Activated T-helper 1 cell treated with anti-CD3 and anti-CD28 coated beads, Interleukin-12 subunit alpha, Interleukin-12 subunit beta, Interleukin-2, Interleukin-4 antibody, amounts not matched to agents 30 ng/mL and 10 ng/mL and 1 ng/mL, durations not matched to agents 14 hours and 24 hours and 36 hours (primary cell): Measurements from ENCODE around the gene TNP2. TPM values are rescaled to one million over a fixed set of nuclear protein-coding genes. Genes with fewer than 3 reads are reported as not detected.

Experiments used
- DNase-seq: peaks from one replicate; pipeline ENCODE4 v3.0.0; 2021; ENCODE audit warnings: low spot score
- H3K27ac Mint-ChIP-seq: one replicate; pipeline ENCODE4 v1.8.0; 2021; ENCODE audit warnings: mild to moderate bottlenecking, mixed read lengths
- H3K27me3 Mint-ChIP-seq: one replicate; pipeline ENCODE4 v1.8.0; 2022; ENCODE audit warnings: mild to moderate bottlenecking, moderate library complexity, mixed read lengths; ENCODE audit not compliant: insufficient read depth
- H3K36me3 Mint-ChIP-seq: one replicate; pipeline ENCODE4 v1.8.0; 2021; ENCODE audit warnings: low read depth, mixed read lengths
- H3K4me1 Mint-ChIP-seq: one replicate; pipeline ENCODE4 v1.8.0; 2021; ENCODE audit warnings: low read depth, mixed read lengths
- H3K4me3 Mint-ChIP-seq: one replicate; pipeline ENCODE4 v1.8.0; 2021; ENCODE audit warnings: mild to moderate bottlenecking, moderate library complexity, mixed read lengths
- H3K9me3 Mint-ChIP-seq: one replicate; pipeline ENCODE4 v1.8.0; 2021; ENCODE audit warnings: mixed read lengths
- intact Hi-C: fragments of 100-400 bp; cut with micrococcal nuclease; formaldehyde crosslinking; loops from one replicate; pipeline ENCODE4 v1.15.1; 2024
- total RNA-seq: library from RNA; stranded (reverse); gene quantifications from 2 replicates; pipeline ENCODE4 v1.2.3, GENCODE V29; 2022

The TNP2 gene
- total RNA-seq, result not detected in 2 replicates

DNA sequence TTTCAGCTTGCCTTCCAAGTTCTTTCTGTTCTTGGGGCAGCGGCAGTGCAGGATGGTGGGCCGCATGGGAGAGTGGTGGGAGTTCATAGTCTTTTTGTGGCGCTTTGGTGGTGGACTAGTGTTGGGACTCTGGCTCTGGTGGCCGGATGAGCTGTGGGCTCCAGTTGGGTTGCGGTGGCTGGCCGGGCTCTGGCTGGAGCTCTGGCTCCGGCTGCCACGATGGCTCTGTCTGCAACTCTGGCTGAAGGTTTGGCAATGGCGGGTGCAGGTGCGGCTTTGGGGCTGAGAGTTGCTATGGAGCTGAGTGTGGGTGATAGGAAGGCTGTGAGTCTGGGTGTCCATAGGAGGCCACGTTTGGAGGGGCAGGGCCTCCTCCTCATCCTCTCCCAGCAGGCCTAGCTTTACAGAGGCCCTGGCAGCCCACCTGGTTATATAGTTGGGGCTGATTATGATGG, at the start of gene TNP2:
Gene TNP2, minus strand, starts transcription at position 405 of the 455 bp plus-strand sequence. Its CDS starts 63 bp downstream, at position 342.
- H3K27me3 Mint-ChIP-seq, result peaks cover 7% of the 10 kb centered on the region

DNA sequence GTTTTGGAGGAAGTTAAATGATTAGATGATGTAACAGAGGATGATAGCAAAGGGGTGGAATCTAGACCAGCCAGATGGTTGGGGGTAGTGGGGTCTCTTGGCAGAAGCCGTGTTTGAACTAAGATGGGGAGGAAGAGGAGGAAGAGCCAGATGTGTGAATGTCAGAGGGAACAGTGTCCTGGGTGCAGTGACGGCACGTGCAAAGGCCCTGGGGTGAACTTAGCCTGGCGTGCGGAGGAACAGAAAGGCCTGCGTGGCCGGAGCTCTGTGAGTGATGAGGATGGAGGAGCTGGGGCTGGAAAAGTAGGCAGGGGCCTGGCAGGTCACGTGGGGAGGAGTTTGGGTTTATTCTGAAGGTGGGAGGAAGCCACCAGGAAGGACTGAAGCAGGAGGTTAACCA, 49.7 kb upstream of the TNP2 start:
- no peaks in the 10 kb centered on the region for H3K27me3 Mint-ChIP-seq
- H3K9me3 Mint-ChIP-seq, result no peaks in the 10 kb centered on the region
- no peaks in the 10 kb centered on the region for H3K36me3 Mint-ChIP-seq
- H3K4me3 Mint-ChIP-seq, result no peak overlapping the region
- intact Hi-C loops, result no loop called here
- no peak overlapping the region for H3K27ac Mint-ChIP-seq
- peaks cover 24% of the 10 kb centered on the region for H3K4me1 Mint-ChIP-seq
- no peak for DNase-seq

More for the DNA sequence above, at the start of gene TNP2:
- H3K4me3 Mint-ChIP-seq, result no peak within 1 kb of the TSS
- no peaks in the 10 kb centered on the region for H3K36me3 Mint-ChIP-seq
- peaks cover 11% of the 10 kb centered on the region for H3K4me1 Mint-ChIP-seq
- no peak for DNase-seq
- H3K27ac Mint-ChIP-seq, result no peak within 1 kb of the TSS
- intact Hi-C loops, result no loop called here
- no peaks in the 10 kb centered on the region for H3K9me3 Mint-ChIP-seq

DNA sequence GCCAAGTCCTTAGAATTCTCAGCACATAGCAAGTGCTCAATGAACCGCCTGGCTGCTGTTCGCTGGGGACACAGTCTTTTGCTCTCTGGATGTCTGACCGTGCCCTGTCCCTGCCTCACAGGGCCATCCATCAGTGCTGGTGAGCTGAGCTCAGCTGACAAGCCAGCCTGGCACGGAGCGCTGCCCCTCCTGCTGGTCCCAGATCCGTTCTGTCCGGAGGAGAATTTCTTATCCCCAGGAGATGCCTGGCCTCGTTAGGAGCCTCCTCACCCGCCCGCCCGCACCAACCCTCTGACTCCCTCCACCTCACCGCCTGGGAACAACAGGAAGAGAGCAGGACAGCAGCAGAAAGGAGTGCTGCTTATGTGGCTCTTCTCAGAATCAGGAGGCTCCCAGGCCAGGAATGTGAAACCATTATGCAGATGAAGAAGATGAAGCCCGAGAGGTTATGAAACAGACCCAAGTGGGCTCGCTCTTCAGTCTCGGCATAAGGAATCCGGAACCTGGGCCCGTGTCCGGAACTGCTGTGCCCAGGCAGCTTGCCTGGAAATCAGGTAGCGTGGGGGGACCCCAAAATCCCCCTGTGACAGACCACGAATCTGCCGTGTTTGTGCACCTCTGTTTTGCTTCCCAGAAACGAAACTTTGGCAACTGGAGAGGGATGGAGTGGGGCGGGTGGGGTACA, 47.3 kb upstream of the TNP2 start:
- intact Hi-C loops, result no loop called here
- H3K4me1 Mint-ChIP-seq, result peaks cover 39% of the 10 kb centered on the region
- DNase-seq, result no peak
- no peak overlapping the region for H3K4me3 Mint-ChIP-seq
- no peak overlapping the region for H3K27ac Mint-ChIP-seq
- H3K9me3 Mint-ChIP-seq, result no peaks in the 10 kb centered on the region
- H3K27me3 Mint-ChIP-seq, result no peaks in the 10 kb centered on the region
- no peaks in the 10 kb centered on the region for H3K36me3 Mint-ChIP-seq

DNA sequence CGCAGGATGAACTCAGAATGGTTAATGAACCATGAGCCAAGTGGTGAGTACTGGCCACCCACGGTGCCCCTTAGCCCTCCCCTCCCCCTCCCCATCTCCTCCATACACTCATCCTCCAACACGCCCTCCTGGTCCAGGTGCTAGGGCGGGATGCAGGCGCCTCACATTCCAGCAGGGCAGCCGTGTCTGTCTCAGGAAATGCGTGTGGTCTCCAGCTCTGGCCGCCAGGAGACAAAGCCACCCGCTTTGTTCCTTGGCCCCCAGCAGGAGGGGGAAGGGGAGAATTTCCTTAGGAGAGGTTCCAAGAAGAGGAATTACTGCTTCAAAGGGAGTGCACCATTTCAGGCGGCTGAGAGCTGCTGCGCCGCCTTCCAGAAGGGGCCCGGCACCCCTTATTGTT, 46.4 kb upstream of the TNP2 start:
- no peak overlapping the region for H3K4me3 Mint-ChIP-seq
- H3K9me3 Mint-ChIP-seq, result no peaks in the 10 kb centered on the region
- H3K27ac Mint-ChIP-seq, result no peak overlapping the region
- intact Hi-C loops, result no loop called here
- no peak for DNase-seq
- H3K36me3 Mint-ChIP-seq, result no peaks in the 10 kb centered on the region
- peaks cover 49% of the 10 kb centered on the region for H3K4me1 Mint-ChIP-seq
- no peaks in the 10 kb centered on the region for H3K27me3 Mint-ChIP-seq

DNA sequence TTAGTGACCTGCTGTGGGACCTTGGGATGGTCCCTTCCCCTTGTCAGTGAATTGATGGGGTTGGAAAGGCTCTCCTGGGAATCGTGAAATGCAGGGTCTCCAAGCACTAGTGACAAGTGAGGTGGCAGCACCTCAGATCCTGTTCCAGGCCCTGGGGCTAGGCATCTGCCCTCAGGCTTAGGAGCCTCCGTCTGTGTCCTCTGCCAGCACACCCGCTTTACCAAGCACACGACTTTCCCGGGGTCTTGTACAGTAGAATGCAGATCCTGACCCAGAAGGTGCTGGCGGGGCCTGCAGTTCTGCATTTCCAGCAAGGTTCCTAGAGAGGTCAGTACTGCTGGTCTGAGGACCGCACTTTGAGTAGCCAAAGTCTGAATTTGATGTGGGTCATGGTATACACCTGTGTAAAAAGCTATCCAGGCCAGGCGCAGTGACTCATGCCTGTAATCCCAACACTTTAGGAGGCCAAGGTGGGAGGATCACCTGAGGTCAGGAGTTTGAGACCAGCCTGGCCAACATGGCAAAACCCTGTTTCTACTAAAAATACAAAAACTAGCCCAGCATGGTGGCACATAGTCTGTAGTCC, 45.3 kb upstream of the TNP2 start:
- Mint-ChIP-seq H3K36me3 (no peaks in the 10 kb centered on the region), H3K27me3 (no peaks in the 10 kb centered on the region), H3K4me1 (peaks cover 58% of the 10 kb centered on the region), H3K27ac (no peak overlapping the region), H3K4me3 (no peak overlapping the region), H3K9me3 (no peaks in the 10 kb centered on the region)
- no peak for DNase-seq
- intact Hi-C loops, result loop anchor here (5.0 kb wide), 1 partner anchor 237 kb away; no protein-coding TSS in a partner anchor

DNA sequence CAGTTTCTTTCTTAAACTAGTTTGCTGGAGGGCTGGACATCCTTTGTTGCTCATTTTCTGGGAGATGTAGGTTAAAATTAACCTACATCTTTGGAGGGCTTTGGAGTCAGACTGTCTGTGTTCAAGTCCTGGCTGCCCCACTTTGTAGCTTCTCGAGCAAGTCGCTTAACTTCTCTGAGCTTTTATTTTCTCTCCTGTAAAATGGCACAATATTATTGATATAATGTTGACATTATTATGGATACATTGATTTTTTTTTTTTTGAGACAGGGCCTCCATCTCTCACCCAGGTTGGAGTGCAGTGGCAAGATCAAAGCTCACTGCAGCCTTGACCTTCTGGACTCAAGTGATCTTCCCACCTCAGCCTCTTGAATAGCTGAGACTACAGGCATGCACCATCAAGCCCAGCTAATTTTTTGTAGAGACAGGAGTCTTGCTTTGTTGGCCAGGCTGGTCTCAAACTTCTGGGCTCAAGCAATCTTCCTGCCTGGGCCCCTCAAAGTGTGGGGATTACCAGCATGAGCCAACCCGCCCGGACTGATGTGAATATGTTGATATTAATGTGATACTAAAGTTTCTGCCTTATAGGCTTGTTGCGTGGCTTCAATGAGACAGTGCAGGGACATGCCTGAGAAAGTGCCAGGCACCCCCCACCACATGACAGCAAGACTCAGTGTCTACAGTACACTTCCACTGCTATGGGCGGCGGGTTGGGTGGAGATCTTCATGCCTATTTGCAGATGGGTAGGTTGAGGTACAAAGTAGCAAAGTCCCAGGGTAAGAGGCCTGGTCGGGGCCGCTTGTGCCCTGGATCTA, 44.6 kb upstream of the TNP2 start:
- Mint-ChIP-seq H3K4me3 (no peak overlapping the region), H3K27ac (no peak overlapping the region), H3K9me3 (no peaks in the 10 kb centered on the region), H3K36me3 (no peaks in the 10 kb centered on the region), H3K4me1 (peaks cover 58% of the 10 kb centered on the region), H3K27me3 (no peaks in the 10 kb centered on the region)
- intact Hi-C loops, result loop anchor here (5.0 kb wide), 1 partner anchor 236 kb away; no protein-coding TSS in a partner anchor
- no peak for DNase-seq

DNA sequence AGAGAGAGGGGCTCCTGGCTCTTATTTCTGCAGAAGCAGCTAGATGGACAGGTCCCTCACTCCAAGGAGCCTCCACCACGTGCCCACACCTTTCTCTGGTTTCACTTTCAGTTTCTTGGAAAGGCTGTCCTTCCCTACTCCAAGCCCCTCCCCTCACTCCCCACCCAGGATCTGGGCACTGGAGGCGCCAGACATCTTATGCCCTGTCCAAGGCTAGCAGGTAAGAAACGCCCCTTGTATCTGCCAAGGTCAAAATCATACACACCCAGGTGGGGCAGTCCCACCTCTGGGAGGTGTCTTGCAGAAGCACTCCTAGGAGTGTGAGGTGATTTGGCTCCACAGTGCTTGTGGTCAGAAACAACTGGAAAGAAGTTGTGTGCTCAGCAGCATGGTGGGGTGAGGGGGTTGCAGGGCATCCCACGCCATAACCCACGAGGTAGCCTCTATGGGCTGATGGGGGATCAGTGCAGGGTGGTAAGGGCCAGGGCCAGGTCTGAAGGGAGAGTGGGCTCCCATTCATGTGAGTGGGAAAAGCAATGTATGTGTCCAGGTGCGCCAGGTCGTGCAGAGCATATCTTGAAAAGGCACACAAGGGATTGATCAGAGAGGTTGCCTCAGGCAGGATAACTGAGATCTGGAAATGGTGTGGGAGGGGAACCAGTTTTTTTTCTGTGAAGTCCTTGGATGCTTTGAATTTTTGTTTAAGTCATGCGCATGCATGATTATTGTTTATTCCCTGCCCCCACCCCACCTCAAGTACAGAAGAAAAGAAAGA, 43.8 kb upstream of the TNP2 start:
- Mint-ChIP-seq H3K4me1 (peaks cover 61% of the 10 kb centered on the region), H3K27ac (peak overlapping the region; percentile 57), H3K9me3 (no peaks in the 10 kb centered on the region), H3K36me3 (no peaks in the 10 kb centered on the region), H3K27me3 (peaks cover 3% of the 10 kb centered on the region), H3K4me3 (peak overlapping the region; percentile 27)
- intact Hi-C loops, result loop anchor here (5.0 kb wide), 1 partner anchor 236 kb away; no protein-coding TSS in a partner anchor
- peak; percentile 38 for DNase-seq

DNA sequence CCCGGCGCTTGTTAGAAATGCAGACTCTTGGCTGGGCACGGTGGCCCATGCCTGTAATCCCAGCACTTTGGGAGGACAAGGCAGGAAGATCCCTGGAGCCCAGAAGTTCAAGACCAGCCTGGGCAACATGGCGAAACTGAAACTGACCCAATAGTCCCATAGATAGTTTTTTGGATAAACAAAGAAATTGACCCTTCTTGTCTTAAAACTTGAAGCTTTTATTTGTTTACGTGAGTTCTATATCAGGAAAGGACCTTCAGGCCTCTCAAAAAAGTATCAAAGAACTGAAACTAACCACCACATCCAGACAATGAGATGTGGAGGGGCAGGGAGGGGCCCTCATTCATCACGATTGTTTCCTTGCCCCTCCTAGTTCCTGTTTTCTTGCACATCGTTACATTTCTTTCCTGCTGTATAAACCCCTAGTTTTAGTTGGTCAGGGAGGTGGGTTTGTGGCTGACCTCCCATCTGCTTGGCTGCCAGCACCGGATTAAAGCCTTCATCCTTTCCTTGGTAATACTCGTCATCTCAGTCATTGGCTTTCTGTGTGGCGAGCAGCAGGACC, 42.0 kb upstream of the TNP2 start:
- H3K4me3 Mint-ChIP-seq, result peak overlapping the region; percentile 34
- H3K36me3 Mint-ChIP-seq, result no peaks in the 10 kb centered on the region
- peaks cover 3% of the 10 kb centered on the region for H3K27me3 Mint-ChIP-seq
- intact Hi-C loops, result loop anchor here (1.0 to 5.0 kb wide), 9 partner anchors 14 to 346 kb away; partner anchors contain the start of gene RMI2
- peak overlapping the region; percentile 83 for H3K27ac Mint-ChIP-seq
- peak; percentile 57 for DNase-seq
- H3K4me1 Mint-ChIP-seq, result peaks cover 61% of the 10 kb centered on the region
- no peaks in the 10 kb centered on the region for H3K9me3 Mint-ChIP-seq

DNA sequence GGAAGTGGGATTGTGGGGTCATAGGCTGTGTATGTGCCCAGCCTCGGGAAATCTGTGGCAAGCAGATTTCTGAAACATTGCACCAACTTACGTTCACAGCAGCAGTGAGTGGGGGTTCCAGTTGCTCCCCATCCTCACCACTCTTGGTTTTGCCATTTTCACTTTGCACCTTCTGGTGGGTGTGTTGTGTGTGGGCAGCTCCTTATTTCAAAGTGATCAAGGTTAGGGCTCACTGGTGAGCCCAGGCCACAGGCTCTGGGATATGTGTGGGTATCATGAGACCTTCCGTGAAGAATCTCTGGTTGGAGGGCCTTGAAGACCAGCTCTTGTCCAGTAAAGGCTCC, 41.5 kb upstream of the TNP2 start:
- Mint-ChIP-seq H3K36me3 (no peaks in the 10 kb centered on the region), H3K27me3 (peaks cover 3% of the 10 kb centered on the region), H3K27ac (no peak overlapping the region), H3K4me3 (peak overlapping the region; percentile 34), H3K4me1 (peaks cover 59% of the 10 kb centered on the region), H3K9me3 (no peaks in the 10 kb centered on the region)
- intact Hi-C loops, result loop anchor here (2.0 to 5.0 kb wide), 3 partner anchors 24 to 346 kb away; no protein-coding TSS in a partner anchor
- DNase-seq, result no peak

DNA sequence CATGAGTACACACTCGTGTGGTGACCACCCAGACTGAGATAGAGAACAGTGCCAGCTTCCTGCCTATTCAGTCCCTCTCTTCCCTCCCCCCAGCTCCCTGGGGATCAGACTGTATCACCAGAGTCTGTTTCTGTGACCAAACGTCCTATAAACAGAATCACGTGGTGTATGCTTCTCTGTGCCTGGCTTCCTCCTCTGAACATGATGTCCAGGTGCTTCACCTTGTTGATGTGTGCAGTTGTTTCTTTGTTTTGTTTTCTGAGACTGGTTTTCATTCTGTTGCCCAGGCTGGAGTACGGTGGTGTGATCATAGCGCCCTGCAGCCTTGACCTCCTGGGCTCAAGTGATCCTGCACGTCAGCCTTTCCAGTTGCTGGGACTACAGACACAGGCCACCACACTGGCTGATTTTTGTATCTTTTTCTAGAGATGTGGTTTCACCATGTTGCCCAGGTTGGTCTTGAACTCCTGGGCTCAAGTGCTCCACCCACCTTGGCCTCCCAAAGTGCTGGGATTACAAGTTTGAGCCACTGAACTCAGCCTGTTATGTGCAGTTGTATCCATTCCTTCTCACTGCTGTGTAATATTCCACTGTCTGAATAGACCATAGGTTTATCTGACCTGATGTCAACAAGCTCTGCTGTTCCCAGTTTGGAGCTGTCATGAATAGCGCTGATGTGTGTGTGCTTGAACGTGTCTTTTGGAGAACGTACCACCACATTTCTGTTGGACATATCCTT, 40.9 kb upstream of the TNP2 start:
- no peaks in the 10 kb centered on the region for H3K9me3 Mint-ChIP-seq

DNA sequence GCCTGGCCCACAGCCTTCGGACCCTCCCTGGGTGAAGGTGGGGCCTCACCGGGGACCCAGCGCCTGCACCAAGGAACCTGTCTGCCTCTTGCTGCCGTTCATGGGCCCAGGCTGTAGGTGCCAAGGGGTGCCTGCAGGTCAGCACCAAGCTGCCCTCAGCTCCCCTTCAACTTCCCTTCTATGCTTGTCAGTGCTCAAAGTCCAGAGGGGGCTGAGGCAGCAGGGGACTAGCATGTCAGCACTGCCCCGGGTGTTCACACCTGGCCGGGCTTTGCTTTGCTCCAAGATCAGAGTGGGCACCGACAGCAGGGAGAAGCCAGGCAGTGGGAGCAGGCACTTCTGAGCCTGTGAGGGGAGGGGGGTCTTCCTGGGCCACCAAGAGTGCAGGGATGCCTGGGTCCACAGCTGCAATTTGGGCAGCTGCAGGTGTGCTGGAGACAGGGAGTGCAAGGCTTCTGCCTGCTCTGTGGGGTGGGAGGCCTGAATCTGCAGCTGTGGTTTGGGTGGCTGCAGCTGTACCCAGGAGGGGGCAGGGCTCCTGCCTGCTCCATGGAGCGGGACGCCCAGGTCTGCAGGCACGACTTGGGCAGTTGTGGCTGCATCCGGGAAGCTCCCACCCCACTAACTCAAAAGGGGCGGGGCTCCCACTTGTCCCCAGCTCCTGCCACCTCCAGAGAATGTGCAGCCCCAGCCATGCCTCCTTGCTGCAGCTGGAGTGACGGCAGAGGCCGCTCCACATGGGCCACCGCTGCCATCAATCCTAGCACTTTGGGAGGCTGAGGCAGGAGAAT, 39.6 kb upstream of the TNP2 start:
- intact Hi-C loops, result no loop called here
- DNase-seq, result no peak
- Mint-ChIP-seq H3K9me3 (no peaks in the 10 kb centered on the region), H3K4me3 (no peak overlapping the region), H3K27me3 (peaks cover 3% of the 10 kb centered on the region), H3K27ac (no peak overlapping the region), H3K36me3 (no peaks in the 10 kb centered on the region), H3K4me1 (peaks cover 52% of the 10 kb centered on the region)

More for the DNA sequence above, 40.9 kb upstream of the TNP2 start:
- Mint-ChIP-seq H3K36me3 (no peaks in the 10 kb centered on the region), H3K4me1 (peaks cover 59% of the 10 kb centered on the region), H3K4me3 (no peak overlapping the region), H3K27ac (no peak overlapping the region), H3K27me3 (peaks cover 3% of the 10 kb centered on the region)
- no peak for DNase-seq
- intact Hi-C loops, result loop anchor here (2.0 to 5.0 kb wide), 3 partner anchors 23 to 345 kb away; no protein-coding TSS in a partner anchor
